ENCODE results near the gene TBC1D32.

DNA sequence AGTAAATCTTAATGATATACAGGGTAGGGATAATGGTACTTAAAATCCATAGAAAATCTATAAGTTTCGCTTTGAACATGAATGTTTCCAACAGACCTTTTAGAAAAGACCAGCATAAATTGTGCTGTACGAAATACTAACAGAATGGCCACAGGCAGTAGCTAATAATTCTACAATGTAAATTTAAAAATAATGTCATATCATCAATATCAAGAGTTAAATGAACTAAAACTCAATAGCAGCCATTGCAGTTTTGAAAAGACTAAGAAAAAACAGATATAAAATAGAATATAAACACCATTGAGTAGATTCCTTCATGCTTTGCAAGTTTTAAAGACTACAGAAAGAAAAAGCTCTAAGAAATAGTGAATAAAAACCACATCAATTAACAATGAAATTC lies 14.7 kb downstream of the TBC1D32 start:
- TF ChIP-seq EZH2 (IDR thresholded peaks at IDR 0.05; ENCODE audit: insufficient read depth, poor library complexity, severe bottlenecking) (no peak), EZH2phosphoT487 (IDR thresholded peaks at IDR 0.05; ENCODE audit: insufficient read depth, low read depth) (no peak)

Data from GM23248 (cell line).